WTC11 (cell line): ENCODE data around the gene CNTN3. TPM values are rescaled to one million over a fixed set of nuclear protein-coding genes. Genes with fewer than 3 reads are reported as not detected.

Experiments
- ATAC-seq: fragments of 200-7000 bp; cut with Tn5 transposase; 2 replicates; pipeline ENCODE4 v1.10.0; 2021; ENCODE audit warnings: mild to moderate bottlenecking, moderate library complexity
- CTCF ChIA-PET: fragments of 300-600 bp; sonication (Branson Sonifier 250); formaldehyde crosslinking; loops from one replicate; lab custom pipeline; 2021; ENCODE audit warnings: antibody characterized with exemption; lab: Charles Lee
- POLR2A ChIA-PET: fragments of 350-600 bp; sonication (Branson Sonifier 250); formaldehyde crosslinking; loops from one replicate; lab custom pipeline; 2021; ENCODE audit warnings: antibody characterized with exemption; lab: Charles Lee
- DNase-seq: peaks from one replicate; pipeline ENCODE4 v3.0.0; 2021; ENCODE audit warnings: low spot score
- H3K27ac Mint-ChIP-seq: 2 replicates; pipeline ENCODE4 v1.8.0; 2021; ENCODE audit warnings: mixed read lengths
- H3K27me3 Mint-ChIP-seq: 2 replicates; pipeline ENCODE4 v1.8.0; 2021; ENCODE audit warnings: low read depth, mild to moderate bottlenecking, moderate library complexity, mixed read lengths
- H3K36me3 Mint-ChIP-seq: 2 replicates; pipeline ENCODE4 v1.8.0; 2021; ENCODE audit warnings: mixed read lengths
- H3K4me1 Mint-ChIP-seq: 2 replicates; pipeline ENCODE4 v1.8.0; 2022; ENCODE audit warnings: mixed read lengths
- H3K4me3 Mint-ChIP-seq: 2 replicates; pipeline ENCODE4 v1.8.0; 2021; ENCODE audit warnings: mild to moderate bottlenecking, moderate library complexity, mixed read lengths
- H3K9me3 Mint-ChIP-seq: 2 replicates; pipeline ENCODE4 v1.8.0; 2021; ENCODE audit warnings: mixed read lengths
- CREB1 ChIP-seq: sonication (generic); formaldehyde crosslinking; IDR thresholded peaks from 2 replicates; pipeline ENCODE4 v1.8.0; 2023; ENCODE audit warnings: mild to moderate bottlenecking, missing genetic modification reagents
- FOXK1 ChIP-seq: sonication (generic); formaldehyde crosslinking; IDR thresholded peaks from 2 replicates; pipeline ENCODE4 v1.8.0; 2022; ENCODE audit warnings: mild to moderate bottlenecking, moderate library complexity, missing genetic modification reagents
- GABPB1 ChIP-seq: sonication (generic); formaldehyde crosslinking; IDR thresholded peaks from 2 replicates; pipeline ENCODE4 v1.8.1; 2023; ENCODE audit warnings: mild to moderate bottlenecking, missing genetic modification reagents
- NR3C1 ChIP-seq: sonication (generic); formaldehyde crosslinking; conservative IDR thresholded peaks from 2 replicates; pipeline ENCODE4 v1.8.1; 2023; ENCODE audit warnings: low read depth, mild to moderate bottlenecking, missing genetic modification reagents
- ZNF138 ChIP-seq: sonication (generic); formaldehyde crosslinking; conservative IDR thresholded peaks from 2 replicates; pipeline ENCODE4 v1.8.1; 2022; ENCODE audit warnings: mild to moderate bottlenecking, moderate library complexity, missing genetic modification reagents
- ZNF232 ChIP-seq: sonication (generic); formaldehyde crosslinking; IDR thresholded peaks from 2 replicates; pipeline ENCODE4 v1.8.0; 2022; ENCODE audit warnings: mild to moderate bottlenecking, missing genetic modification reagents
- total RNA-seq: library from RNA; stranded (reverse); gene quantifications from 3 replicates; pipeline ENCODE4 v1.2.3, GENCODE V29; 2021
- TF ChIP-seq, protein P1 (sequence below): sonication (generic); formaldehyde crosslinking; IDR thresholded peaks from 2 replicates; pipeline ENCODE4 v1.8.0; 2023; ENCODE audit warnings: mild to moderate bottlenecking, missing genetic modification reagents
- TF ChIP-seq, protein P2 (sequence below): fragments of 250-450 bp; sonication (Bioruptor Pico); IDR thresholded peaks from 2 replicates; pipeline ENCODE4 v1.9.0; 2021; ENCODE audit warnings: mild to moderate bottlenecking, borderline replicate concordance
- TF ChIP-seq, protein P3 (sequence below): sonication (generic); formaldehyde crosslinking; IDR thresholded peaks from 2 replicates; pipeline ENCODE4 v1.8.0; 2022; ENCODE audit warnings: mild to moderate bottlenecking, missing genetic modification reagents
- TF ChIP-seq, protein P4 (sequence below): sonication (generic); formaldehyde crosslinking; IDR thresholded peaks from 2 replicates; pipeline ENCODE4 v1.8.1; 2023; ENCODE audit warnings: mild to moderate bottlenecking, missing genetic modification reagents

CNTN3 gene
- total RNA-seq, 1 experiment from 2014 or later, result 0.17 TPM

DNA sequence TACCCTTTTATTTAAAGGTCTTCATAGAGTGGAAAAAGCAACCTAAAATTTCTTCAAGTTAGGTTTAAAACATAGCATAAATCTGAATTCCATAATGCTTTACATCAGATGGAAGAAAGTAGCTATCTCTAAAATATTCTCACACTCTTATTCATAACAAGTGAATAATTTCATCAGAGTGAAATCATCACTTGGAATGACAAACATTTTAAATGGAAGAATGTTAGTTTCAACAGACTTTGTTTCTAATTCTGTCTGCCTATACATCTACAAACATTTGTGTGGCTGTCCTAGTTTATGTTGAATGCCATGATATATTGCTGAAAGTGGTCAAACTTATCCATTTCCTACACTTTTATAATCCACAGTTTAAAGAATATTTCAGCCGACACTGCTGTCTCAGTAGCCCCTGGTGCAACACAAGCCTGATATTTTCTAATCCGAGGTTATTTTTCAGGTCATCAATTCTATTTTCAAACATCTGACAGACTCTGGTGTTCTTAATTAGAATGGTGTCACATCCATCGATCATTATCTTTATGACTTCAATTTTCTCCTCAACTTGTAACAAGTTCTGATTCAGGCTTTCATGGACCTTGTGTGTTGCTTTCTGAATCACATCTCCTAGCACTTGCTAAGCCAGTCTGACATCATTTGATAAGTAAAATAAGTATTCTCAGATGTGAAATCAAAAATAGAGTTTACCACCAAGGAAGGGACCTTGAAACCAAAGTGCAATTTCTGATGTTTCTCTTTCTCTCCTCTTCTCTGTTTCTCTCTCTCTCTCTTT is 17.1 kb upstream of the CNTN3 start (continued):
- TF ChIP-seq, protein P1, sequence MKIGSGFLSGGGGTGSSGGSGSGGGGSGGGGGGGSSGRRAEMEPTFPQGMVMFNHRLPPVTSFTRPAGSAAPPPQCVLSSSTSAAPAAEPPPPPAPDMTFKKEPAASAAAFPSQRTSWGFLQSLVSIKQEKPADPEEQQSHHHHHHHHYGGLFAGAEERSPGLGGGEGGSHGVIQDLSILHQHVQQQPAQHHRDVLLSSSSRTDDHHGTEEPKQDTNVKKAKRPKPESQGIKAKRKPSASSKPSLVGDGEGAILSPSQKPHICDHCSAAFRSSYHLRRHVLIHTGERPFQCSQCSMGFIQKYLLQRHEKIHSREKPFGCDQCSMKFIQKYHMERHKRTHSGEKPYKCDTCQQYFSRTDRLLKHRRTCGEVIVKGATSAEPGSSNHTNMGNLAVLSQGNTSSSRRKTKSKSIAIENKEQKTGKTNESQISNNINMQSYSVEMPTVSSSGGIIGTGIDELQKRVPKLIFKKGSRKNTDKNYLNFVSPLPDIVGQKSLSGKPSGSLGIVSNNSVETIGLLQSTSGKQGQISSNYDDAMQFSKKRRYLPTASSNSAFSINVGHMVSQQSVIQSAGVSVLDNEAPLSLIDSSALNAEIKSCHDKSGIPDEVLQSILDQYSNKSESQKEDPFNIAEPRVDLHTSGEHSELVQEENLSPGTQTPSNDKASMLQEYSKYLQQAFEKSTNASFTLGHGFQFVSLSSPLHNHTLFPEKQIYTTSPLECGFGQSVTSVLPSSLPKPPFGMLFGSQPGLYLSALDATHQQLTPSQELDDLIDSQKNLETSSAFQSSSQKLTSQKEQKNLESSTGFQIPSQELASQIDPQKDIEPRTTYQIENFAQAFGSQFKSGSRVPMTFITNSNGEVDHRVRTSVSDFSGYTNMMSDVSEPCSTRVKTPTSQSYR (CRISPR knock-in tag), result no peak

DNA sequence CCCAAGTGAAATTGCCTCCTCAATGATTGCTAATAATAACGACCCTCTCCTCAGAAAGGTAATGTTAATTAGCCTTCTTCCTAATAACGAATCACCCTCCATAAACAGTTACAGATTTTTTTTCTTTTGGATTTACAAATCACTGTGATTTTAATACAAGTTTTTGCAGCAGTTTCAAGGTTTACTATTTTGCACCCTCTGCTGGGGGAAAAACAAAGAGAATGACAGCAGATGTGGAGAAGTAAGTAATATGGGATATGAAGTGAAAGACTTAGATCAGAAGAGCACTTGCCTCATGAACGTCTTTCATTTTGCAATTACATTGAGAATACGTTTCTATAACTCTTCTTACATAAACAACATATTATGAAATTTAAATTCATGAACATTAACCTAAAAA is 16.1 kb upstream of the CNTN3 start:
- ATAC-seq, result no peak
- Mint-ChIP-seq H3K4me1 (no peaks in the 10 kb centered on the region), H3K4me3 (no peak overlapping the region)
- POLR2A ChIA-PET, result no interaction called here
- TF ChIP-seq, protein P2, sequence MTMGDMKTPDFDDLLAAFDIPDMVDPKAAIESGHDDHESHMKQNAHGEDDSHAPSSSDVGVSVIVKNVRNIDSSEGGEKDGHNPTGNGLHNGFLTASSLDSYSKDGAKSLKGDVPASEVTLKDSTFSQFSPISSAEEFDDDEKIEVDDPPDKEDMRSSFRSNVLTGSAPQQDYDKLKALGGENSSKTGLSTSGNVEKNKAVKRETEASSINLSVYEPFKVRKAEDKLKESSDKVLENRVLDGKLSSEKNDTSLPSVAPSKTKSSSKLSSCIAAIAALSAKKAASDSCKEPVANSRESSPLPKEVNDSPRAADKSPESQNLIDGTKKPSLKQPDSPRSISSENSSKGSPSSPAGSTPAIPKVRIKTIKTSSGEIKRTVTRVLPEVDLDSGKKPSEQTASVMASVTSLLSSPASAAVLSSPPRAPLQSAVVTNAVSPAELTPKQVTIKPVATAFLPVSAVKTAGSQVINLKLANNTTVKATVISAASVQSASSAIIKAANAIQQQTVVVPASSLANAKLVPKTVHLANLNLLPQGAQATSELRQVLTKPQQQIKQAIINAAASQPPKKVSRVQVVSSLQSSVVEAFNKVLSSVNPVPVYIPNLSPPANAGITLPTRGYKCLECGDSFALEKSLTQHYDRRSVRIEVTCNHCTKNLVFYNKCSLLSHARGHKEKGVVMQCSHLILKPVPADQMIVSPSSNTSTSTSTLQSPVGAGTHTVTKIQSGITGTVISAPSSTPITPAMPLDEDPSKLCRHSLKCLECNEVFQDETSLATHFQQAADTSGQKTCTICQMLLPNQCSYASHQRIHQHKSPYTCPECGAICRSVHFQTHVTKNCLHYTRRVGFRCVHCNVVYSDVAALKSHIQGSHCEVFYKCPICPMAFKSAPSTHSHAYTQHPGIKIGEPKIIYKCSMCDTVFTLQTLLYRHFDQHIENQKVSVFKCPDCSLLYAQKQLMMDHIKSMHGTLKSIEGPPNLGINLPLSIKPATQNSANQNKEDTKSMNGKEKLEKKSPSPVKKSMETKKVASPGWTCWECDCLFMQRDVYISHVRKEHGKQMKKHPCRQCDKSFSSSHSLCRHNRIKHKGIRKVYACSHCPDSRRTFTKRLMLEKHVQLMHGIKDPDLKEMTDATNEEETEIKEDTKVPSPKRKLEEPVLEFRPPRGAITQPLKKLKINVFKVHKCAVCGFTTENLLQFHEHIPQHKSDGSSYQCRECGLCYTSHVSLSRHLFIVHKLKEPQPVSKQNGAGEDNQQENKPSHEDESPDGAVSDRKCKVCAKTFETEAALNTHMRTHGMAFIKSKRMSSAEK (CRISPR knock-in tag), result no peak
- TF ChIP-seq, all 79 proteins: peak for 0
- no peak for DNase-seq
- Mint-ChIP-seq H3K27ac (no peak overlapping the region), H3K27me3 (no peaks in the 10 kb centered on the region), H3K9me3 (no peaks in the 10 kb centered on the region), H3K36me3 (no peaks in the 10 kb centered on the region)
- CTCF ChIA-PET, result no interaction called here

DNA sequence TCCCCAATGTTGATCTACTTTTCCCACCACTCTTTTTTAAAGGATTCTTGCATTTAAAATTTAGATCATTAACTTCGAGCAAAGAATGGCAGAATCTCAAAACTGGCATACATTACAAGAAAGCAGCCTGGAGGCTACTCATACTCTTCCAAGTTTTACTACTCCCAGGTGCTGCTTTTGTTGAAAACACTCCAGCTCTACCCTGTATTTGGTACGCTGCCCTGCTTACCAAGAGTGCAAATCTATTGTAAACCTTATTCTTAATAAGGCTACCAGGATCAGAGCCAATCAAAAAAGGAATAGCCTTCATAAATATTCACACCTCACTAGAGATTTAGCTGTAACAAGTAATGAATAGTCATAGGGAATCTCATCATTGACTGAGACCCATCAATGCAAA is 11.6 kb upstream of the CNTN3 start:
- Mint-ChIP-seq H3K36me3 (no peaks in the 10 kb centered on the region), H3K27me3 (no peaks in the 10 kb centered on the region), H3K9me3 (no peaks in the 10 kb centered on the region), H3K4me1 (no peaks in the 10 kb centered on the region), H3K4me3 (no peak overlapping the region), H3K27ac (no peak overlapping the region)
- CTCF ChIA-PET, result no interaction called here
- POLR2A ChIA-PET, result no interaction called here
- DNase-seq (no peak), ATAC-seq (no peak)
- TF ChIP-seq CREB1 (CRISPR knock-in tag) (no peak), ZNF232 (CRISPR knock-in tag) (no peak), FOXK1 (CRISPR knock-in tag) (no peak), NR3C1 (CRISPR knock-in tag) (no peak), GABPB1 (no peak), ZNF138 (CRISPR knock-in tag) (no peak)
- TF ChIP-seq, protein P1 (CRISPR knock-in tag), result no peak
- TF ChIP-seq, protein P3, sequence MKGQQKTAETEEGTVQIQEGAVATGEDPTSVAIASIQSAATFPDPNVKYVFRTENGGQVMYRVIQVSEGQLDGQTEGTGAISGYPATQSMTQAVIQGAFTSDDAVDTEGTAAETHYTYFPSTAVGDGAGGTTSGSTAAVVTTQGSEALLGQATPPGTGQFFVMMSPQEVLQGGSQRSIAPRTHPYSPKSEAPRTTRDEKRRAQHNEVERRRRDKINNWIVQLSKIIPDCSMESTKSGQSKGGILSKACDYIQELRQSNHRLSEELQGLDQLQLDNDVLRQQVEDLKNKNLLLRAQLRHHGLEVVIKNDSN (CRISPR knock-in tag), result no peak
- TF ChIP-seq, protein P4, sequence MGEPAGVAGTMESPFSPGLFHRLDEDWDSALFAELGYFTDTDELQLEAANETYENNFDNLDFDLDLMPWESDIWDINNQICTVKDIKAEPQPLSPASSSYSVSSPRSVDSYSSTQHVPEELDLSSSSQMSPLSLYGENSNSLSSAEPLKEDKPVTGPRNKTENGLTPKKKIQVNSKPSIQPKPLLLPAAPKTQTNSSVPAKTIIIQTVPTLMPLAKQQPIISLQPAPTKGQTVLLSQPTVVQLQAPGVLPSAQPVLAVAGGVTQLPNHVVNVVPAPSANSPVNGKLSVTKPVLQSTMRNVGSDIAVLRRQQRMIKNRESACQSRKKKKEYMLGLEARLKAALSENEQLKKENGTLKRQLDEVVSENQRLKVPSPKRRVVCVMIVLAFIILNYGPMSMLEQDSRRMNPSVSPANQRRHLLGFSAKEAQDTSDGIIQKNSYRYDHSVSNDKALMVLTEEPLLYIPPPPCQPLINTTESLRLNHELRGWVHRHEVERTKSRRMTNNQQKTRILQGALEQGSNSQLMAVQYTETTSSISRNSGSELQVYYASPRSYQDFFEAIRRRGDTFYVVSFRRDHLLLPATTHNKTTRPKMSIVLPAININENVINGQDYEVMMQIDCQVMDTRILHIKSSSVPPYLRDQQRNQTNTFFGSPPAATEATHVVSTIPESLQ (CRISPR knock-in tag), result no peak
